SU-DHL-6 (cell line): ENCODE data around the gene EVL.

Experiments
- CTCF ChIP-seq: fragments of 200-600 bp; sonication (generic); IDR thresholded peaks from one replicate; pipeline ENCODE4 v1.5.1; 2017; ENCODE audit warnings: antibody characterized with exemption, mild to moderate bottlenecking, low read length, moderate library complexity; ENCODE audit not compliant: insufficient read depth, poor library complexity, severe bottlenecking
- EZH2phosphoT487 ChIP-seq: fragments of 200-600 bp; sonication (generic), shearing (Covaris generic); conservative IDR thresholded peaks from 2 replicates; pipeline ENCODE4 v1.6.1; 2018; ENCODE audit warnings: mild to moderate bottlenecking, antibody characterized with exemption, low read length, moderate library complexity, mixed read lengths

GRCh38 chr14:100060760-100061159 is 4.5 kb upstream of the EVL start:
- TF ChIP-seq CTCF = no peak
- no peak for TF ChIP-seq EZH2phosphoT487
